ENCODE measurements around the gene HAPLN3. TPM values are rescaled to one million over a fixed set of nuclear protein-coding genes. Genes with fewer than 3 reads are reported as not detected.
A peak's percentile ranks its signal among the peaks of the same experiment; 100 is the strongest.

Gene HAPLN3
- total RNA-seq (2012; rRNA removed) (4.4 and 5.9 TPM in 2 replicates), polyA plus RNA-seq (2012; rRNA removed) (28.6 and 30.8 TPM in 2 replicates), Bru-seq, nascent RNA (percentile 86 among the genes with signal in this experiment), BruChase-seq, experiment 1, labeled RNA remaining after a 6-hour chase (percentile 91 among the genes with signal in this experiment), BruChase-seq, experiment 2, labeled RNA remaining after a 2-hour chase (percentile 95 among the genes with signal in this experiment)
- polyA plus RNA-seq (2012; cell fraction: cytosol; rRNA removed): 22.4 and 24.0 TPM in 2 replicates
- 247 and 404 TPM in 2 replicates for polyA plus RNA-seq (2012; cell fraction: nucleus; rRNA removed; ENCODE audit: low replicate concordance)
- long read RNA-seq, partial matches to known transcripts: 4 of 8 reads
- long read RNA-seq, other reads (novel, unspliced or antisense): 3 of 8 reads

- no TSS peak for BruUV-seq (replicated peaks)
- Histone ChIP-seq H4K20me1 (ENCODE audit: insufficient read depth, low read length) (peaks cover 30% of the 10 kb centered on the region), H2AK9ac (replicated peaks; ENCODE audit: low read depth, low read length, poor library complexity) (peak within 1 kb of the TSS; percentile 45), H3K9me1 (ENCODE audit: insufficient read depth, low read length) (peaks cover 9% of the 10 kb centered on the region), H3K18ac (ENCODE audit: low read depth, low read length) (no peak within 1 kb of the TSS), H3K4me3 (ENCODE audit: insufficient read depth, low read depth, low read length) (peak within 1 kb of the TSS; percentile 46), H3K23ac (ENCODE audit: low read depth, low read length) (peak within 1 kb of the TSS; percentile 52; the same call in 1 of the 2 replicates), H3K27me3 (ENCODE audit: control insufficient read depth, insufficient read depth, low read length) (no peaks in the 10 kb centered on the region), H3K4me1 (ENCODE audit: control insufficient read depth, insufficient read depth, low read length) (peaks cover 11% of the 10 kb centered on the region), H2BK120ac (ENCODE audit: low read depth, low read length) (no peak within 1 kb of the TSS), H3K9ac (ENCODE audit: low read depth, low read length) (peak within 1 kb of the TSS; percentile 61), H3K14ac (replicated peaks; ENCODE audit: low read depth, low read length) (no peak within 1 kb of the TSS), H4K5ac (ENCODE audit: low read depth, low read length) (no peak within 1 kb of the TSS), H2BK5ac (ENCODE audit: low read depth, low read length, poor library complexity, severe bottlenecking) (no peak within 1 kb of the TSS), H3K9me3 (ENCODE audit: control insufficient read depth, insufficient read depth, low read length) (no peaks in the 10 kb centered on the region), H2AK5ac (ENCODE audit: low read depth, low read length) (no peak within 1 kb of the TSS), H3K27ac (ENCODE audit: insufficient read depth, low read length) (no peak within 1 kb of the TSS; the same call in 1 of the 2 replicates), H3K79me1 (ENCODE audit: low read depth in 1 of 2, low read length in 2 of 2) (peaks cover 0 to 10% of the 10 kb centered on the region in 2 experiments; a peak in 1 of 4 replicates), H2AFZ (replicated peaks; ENCODE audit: low read length, poor library complexity) (peak within 1 kb of the TSS; percentile 92), H2BK15ac (ENCODE audit: low read depth, low read length) (no peak within 1 kb of the TSS), H3K4ac (ENCODE audit: low read depth, low read length) (0 out of 2 replicates have a peak within 1 kb of the TSS, but pooled peaks have one; percentile 41), H3K4me2 (ENCODE audit: low read depth, low read length) (peak within 1 kb of the TSS; percentile 72), H2BK20ac (ENCODE audit: low read depth, low read length) (no peak within 1 kb of the TSS), H4K91ac (ENCODE audit: insufficient read depth, low read depth, low read length) (no peak within 1 kb of the TSS), H3K56ac (ENCODE audit: extremely low read depth, insufficient read depth, low read length) (no peak within 1 kb of the TSS; the same call in 1 of the 2 replicates), H3K36me3 (ENCODE audit: control insufficient read depth, insufficient read depth, low read length) (peaks cover 13% of the 10 kb centered on the region; the same call in 1 of the 2 replicates), H4K8ac (ENCODE audit: low read depth in 2 of 2, low read length in 2 of 2) (no peak within 1 kb of the TSS; a peak in 1 of 4 replicates)
- DNase-seq: peak; percentile 47
- intact Hi-C loops (cut with micrococcal nuclease): no loop called here
- ATAC-seq (ENCODE audit: low read depth): peak; percentile 41
- POLR2A ChIA-PET (ENCODE audit: unreplicated experiment): interaction anchor here (0.5 kb wide), 1 partner anchor 58 kb away, joined by 5 read pairs; no protein-coding TSS in a partner anchor
- in situ Hi-C loops (cut with MboI; ENCODE audit: low sequenced_read_pairs): no loop called here
- dilution Hi-C loops (cut with HindIII; ENCODE audit: low sequenced_read_pairs, unreplicated experiment): no loop called here
- WGBS, 2 experiments (ENCODE audit: extremely low coverage in 2 of 2, insufficient read length in 1 of 2): 8% methylated on average over 41 of the region's 70 CpGs; no CpG with 5 or more reads in 1 of the 2 experiments
- CTCF ChIA-PET: no interaction called here
- TF ChIP-seq MXI1 (IDR thresholded peaks at IDR 0.05; ENCODE audit: borderline replicate concordance, low read depth, low read length): no peak
- TF ChIP-seq POLR2A (IDR thresholded peaks at IDR 0.05; ENCODE audit: low read depth, low read length): no peak
- no peak for TF ChIP-seq SMC3 (IDR thresholded peaks at IDR 0.05; ENCODE audit: low read depth, low read length)
- TF ChIP-seq USF2 (IDR thresholded peaks at IDR 0.05; ENCODE audit: low read depth, low read length): no peak
- TF ChIP-seq RFX5 (IDR thresholded peaks at IDR 0.05; ENCODE audit: low read depth, low read length): no peak
- no peak for TF ChIP-seq MAZ (IDR thresholded peaks at IDR 0.05; ENCODE audit: borderline replicate concordance, low read depth, low read length)
- TF ChIP-seq BHLHE40 (IDR thresholded peaks at IDR 0.05; ENCODE audit: low read depth, low read length): no peak
- no peak for TF ChIP-seq CEBPB (IDR thresholded peaks at IDR 0.05; ENCODE audit: low read depth, low read length)
- no peak for TF ChIP-seq ELK1 (IDR thresholded peaks at IDR 0.05; ENCODE audit: borderline replicate concordance, low read depth, low read length)
- no peak for TF ChIP-seq CHD1 (IDR thresholded peaks at IDR 0.05; ENCODE audit: low read depth, low read length)
- TF ChIP-seq MAFK (IDR thresholded peaks at IDR 0.05; ENCODE audit: low read depth, low read length): no peak
Measured at GRCh38 chr15:88894819-88895767, at the start of gene HAPLN3. Gene HAPLN3, minus strand, starts transcription at chr15:88895544. Its CDS starts 8,246 bp downstream, at chr15:88887298.

All from IMR-90 (cell line).